IMR-90 (cell line): ENCODE results near the gene CRTAC1. TPM values are rescaled to one million over a fixed set of nuclear protein-coding genes. Genes with fewer than 3 reads are reported as not detected.

ENCODE experiments used
- ATAC-seq: fragments of 200-7000 bp; cut with Tn5 transposase; 2 replicates; pipeline ENCODE4 v1.9.1; 2020; ENCODE audit warnings: low read depth, mild to moderate bottlenecking, moderate library complexity
- BruUV-seq: library from RNA; stranded (reverse); fragments of 400-500 nt; replicated peaks from 2 replicates; lab custom pipeline; 2021; lab: Mats Ljungman, UMichigan
- CTCF ChIA-PET: fragments of 300-600 bp; formaldehyde crosslinking; extraction: SDS; loops from one replicate; lab custom pipeline; 2021; ENCODE audit warnings: antibody characterized with exemption; lab: Yijun Ruan, JAX
- POLR2A ChIA-PET: fragments of 300-600 bp; sonication (Branson Sonifier 250); formaldehyde crosslinking; loops from one replicate; lab custom pipeline; 2022; ENCODE audit warnings: antibody characterized with exemption; ENCODE audit not compliant: unreplicated experiment; lab: Charles Lee
- DNase-seq: peaks from one replicate; pipeline ENCODE4 v3.0.0; 2013
- H2AFZ ChIP-seq: replicated peaks from 2 replicates; pipeline ENCODE3; 2013; ENCODE audit warnings: low read length, mild to moderate bottlenecking; ENCODE audit not compliant: poor library complexity
- H2AK5ac ChIP-seq: 2 replicates; pipeline ENCODE4 v1.6.1; 2013; ENCODE audit warnings: low read depth, low read length, inconsistent platforms
- H2AK9ac ChIP-seq: replicated peaks from 2 replicates; pipeline ENCODE3; 2013; ENCODE audit warnings: mild to moderate bottlenecking, low read depth, low read length, moderate library complexity; ENCODE audit not compliant: poor library complexity
- H2BK120ac ChIP-seq: 2 replicates; pipeline ENCODE4 v1.6.1; 2013; ENCODE audit warnings: low read depth, low read length, inconsistent platforms
- H2BK15ac ChIP-seq: 3 replicates; pipeline ENCODE4 v1.6.1; 2013; ENCODE audit warnings: low read depth, low read length, inconsistent platforms
- H2BK20ac ChIP-seq: 2 replicates; pipeline ENCODE4 v1.6.1; 2013; ENCODE audit warnings: low read depth, mild to moderate bottlenecking, inconsistent platforms, low read length, moderate library complexity
- H2BK5ac ChIP-seq: 2 replicates; pipeline ENCODE4 v1.6.1; 2013; ENCODE audit warnings: mild to moderate bottlenecking, low read depth, low read length, inconsistent platforms; ENCODE audit not compliant: poor library complexity, severe bottlenecking
- H3K14ac ChIP-seq: replicated peaks from 2 replicates; pipeline ENCODE4 v1.6.1; 2013; ENCODE audit warnings: low read depth, low read length, inconsistent platforms
- H3K18ac ChIP-seq: 2 replicates; pipeline ENCODE4 v1.6.1; 2013; ENCODE audit warnings: low read depth, low read length, control low read depth
- H3K23ac ChIP-seq: 2 replicates; pipeline ENCODE4 v1.6.1; 2013; ENCODE audit warnings: low read depth, low read length, inconsistent platforms
- H3K27ac ChIP-seq: 2 replicates; pipeline ENCODE4 v1.5.1; 2013; ENCODE audit warnings: mild to moderate bottlenecking, control low read depth, low read length; ENCODE audit not compliant: insufficient read depth
- H3K27me3 ChIP-seq: 2 replicates; pipeline ENCODE4 v1.6.1; 2013; ENCODE audit warnings: low read length; ENCODE audit not compliant: control insufficient read depth, insufficient read depth
- H3K36me3 ChIP-seq: 2 replicates; pipeline ENCODE4 v1.6.1; 2013; ENCODE audit warnings: low read length, mixed read lengths; ENCODE audit not compliant: control insufficient read depth, insufficient read depth
- H3K4ac ChIP-seq: 2 replicates; pipeline ENCODE4 v1.6.1; 2013; ENCODE audit warnings: low read depth, low read length, inconsistent platforms
- H3K4me1 ChIP-seq: 2 replicates; pipeline ENCODE4 v1.6.1; 2013; ENCODE audit warnings: low read length, mixed read lengths; ENCODE audit not compliant: control insufficient read depth, insufficient read depth
- H3K4me2 ChIP-seq: 2 replicates; pipeline ENCODE4 v1.6.1; 2013; ENCODE audit warnings: low read depth, mild to moderate bottlenecking, control low read depth, low read length, moderate library complexity
- H3K4me3 ChIP-seq: 2 replicates; pipeline ENCODE4 v1.5.1; 2013; ENCODE audit warnings: low read depth, mild to moderate bottlenecking, control low read depth, low read length, moderate library complexity; ENCODE audit not compliant: insufficient read depth
- H3K56ac ChIP-seq: 2 replicates; pipeline ENCODE4 v1.6.1; 2013; ENCODE audit warnings: low read length, inconsistent platforms; ENCODE audit not compliant: insufficient read depth; ENCODE audit errors: extremely low read depth
- H3K79me1 ChIP-seq, 2 experiments: 2 replicates each; pipeline ENCODE4 v1.6.1; 2013; ENCODE audit warnings: low read length in 2 of 2, inconsistent platforms in 1 of 2, low read depth in 1 of 2
- H3K9ac ChIP-seq: 2 replicates; pipeline ENCODE4 v1.6.1; 2013; ENCODE audit warnings: low read depth, low read length, control low read depth
- H3K9me1 ChIP-seq: 2 replicates; pipeline ENCODE4 v1.6.1; 2013; ENCODE audit warnings: low read length, inconsistent platforms; ENCODE audit not compliant: insufficient read depth
- H3K9me3 ChIP-seq: 2 replicates; pipeline ENCODE4 v1.6.1; 2013; ENCODE audit warnings: low read length; ENCODE audit not compliant: control insufficient read depth, insufficient read depth
- H4K20me1 ChIP-seq: 2 replicates; pipeline ENCODE4 v1.6.1; 2013; ENCODE audit warnings: low read length, inconsistent platforms; ENCODE audit not compliant: insufficient read depth
- H4K5ac ChIP-seq: 2 replicates; pipeline ENCODE4 v1.6.1; 2013; ENCODE audit warnings: mild to moderate bottlenecking, low read depth, low read length, control low read depth
- H4K8ac ChIP-seq, 2 experiments: 2 replicates each; pipeline ENCODE4 v1.6.1; 2013; ENCODE audit warnings: low read depth in 2 of 2, low read length in 2 of 2, control low read depth in 1 of 2, inconsistent platforms in 1 of 2
- H4K91ac ChIP-seq: 2 replicates; pipeline ENCODE4 v1.6.1; 2013; ENCODE audit warnings: low read depth, low read length, inconsistent platforms; ENCODE audit not compliant: insufficient read depth
- BHLHE40 ChIP-seq: fragments of 150-350 bp; IDR thresholded peaks from 2 replicates; pipeline ENCODE4 v1.6.1; 2016; ENCODE audit warnings: mild to moderate bottlenecking, low read depth, low read length
- CEBPB ChIP-seq: IDR thresholded peaks from 2 replicates; pipeline ENCODE4 v1.6.1; 2012; ENCODE audit warnings: low read depth, low read length, improper control_type of control experiment
- CHD1 ChIP-seq: IDR thresholded peaks from 2 replicates; pipeline ENCODE4 v1.6.1; 2012; ENCODE audit warnings: low read depth, low read length, improper control_type of control experiment
- ELK1 ChIP-seq: fragments of 150-350 bp; IDR thresholded peaks from 2 replicates; pipeline ENCODE4 v1.6.1; 2016; ENCODE audit warnings: low read depth, mild to moderate bottlenecking, low read length, moderate library complexity, borderline replicate concordance
- FOS ChIP-seq: fragments of 150-350 bp; IDR thresholded peaks from 2 replicates; pipeline ENCODE4 v1.6.1; 2016; ENCODE audit warnings: low read depth, low read length
- MAFK ChIP-seq: IDR thresholded peaks from 2 replicates; pipeline ENCODE4 v1.6.1; 2012; ENCODE audit warnings: low read depth, low read length, improper control_type of control experiment
- MAZ ChIP-seq: IDR thresholded peaks from 2 replicates; pipeline ENCODE4 v1.6.1; 2012; ENCODE audit warnings: low read depth, mild to moderate bottlenecking, low read length, improper control_type of control experiment, moderate library complexity, borderline replicate concordance
- MXI1 ChIP-seq: IDR thresholded peaks from 2 replicates; pipeline ENCODE4 v1.6.1; 2012; ENCODE audit warnings: low read depth, mild to moderate bottlenecking, low read length, moderate library complexity, borderline replicate concordance
- NFE2L2 ChIP-seq: fragments of 150-350 bp; IDR thresholded peaks from 2 replicates; pipeline ENCODE4 v1.6.1; 2016; ENCODE audit warnings: low read depth, mild to moderate bottlenecking, low read length
- POLR2A ChIP-seq: IDR thresholded peaks from 2 replicates; pipeline ENCODE4 v1.6.1; 2012; ENCODE audit warnings: mild to moderate bottlenecking, low read depth, low read length
- RAD21 ChIP-seq: IDR thresholded peaks from 2 replicates; pipeline ENCODE4 v1.6.1; 2012; ENCODE audit warnings: low read length, improper control_type of control experiment
- RCOR1 ChIP-seq: IDR thresholded peaks from 2 replicates; pipeline ENCODE4 v1.6.1; 2012; ENCODE audit warnings: mild to moderate bottlenecking, low read length, improper control_type of control experiment; ENCODE audit not compliant: insufficient replicate concordance
- RFX5 ChIP-seq: IDR thresholded peaks from 2 replicates; pipeline ENCODE4 v1.8.0; 2012; ENCODE audit warnings: low read depth, mild to moderate bottlenecking, low read length, moderate library complexity
- SMC3 ChIP-seq: fragments of 150-350 bp; IDR thresholded peaks from 2 replicates; pipeline ENCODE4 v1.6.1; 2016; ENCODE audit warnings: low read depth, mild to moderate bottlenecking, antibody characterized with exemption, low read length, moderate library complexity
- USF2 ChIP-seq: fragments of 150-350 bp; IDR thresholded peaks from 2 replicates; pipeline ENCODE4 v1.6.1; 2017; ENCODE audit warnings: mild to moderate bottlenecking, antibody characterized with exemption, low read length, low read depth
- WGBS, 2 experiments: methylation state at CpG; one replicate each; pipeline versions ENCODE4 v1.1.5 to v1.1.7; 2013; ENCODE audit warnings: missing lambda C conversion rate in 2 of 2; ENCODE audit not compliant: insufficient read length in 1 of 2; ENCODE audit errors: extremely low coverage in 2 of 2; 5-methylcytosine and 5-hydroxymethylcytosine counted together
- dilution Hi-C: fragments of 300-500 bp; cut with HindIII; formaldehyde crosslinking; loops from one replicate; pipeline ENCODE4 v1.14.3; 2018; ENCODE audit warnings: low sequenced_read_pairs; ENCODE audit not compliant: unreplicated experiment
- in situ Hi-C: fragments of 300-500 bp; cut with MboI; formaldehyde crosslinking; loops from 3 replicates; pipeline ENCODE4 v1.14.3; 2019; ENCODE audit warnings: low sequenced_read_pairs, inconsistent platforms, mixed read lengths
- intact Hi-C: fragments of 100-400 bp; cut with micrococcal nuclease; formaldehyde crosslinking; loops from 2 replicates; pipeline ENCODE4 v1.10.0; 2022
- polyA plus RNA-seq, 3 experiments: library from polyadenylated mRNA; depleted of rRNA; stranded (reverse); fragments of >200 nt; gene quantifications; 2 replicates each; pipeline ENCODE4 v1.2.3, GENCODE V29; 2012; ENCODE audit warnings: low replicate concordance in 1 of 3
- total RNA-seq: library from RNA; depleted of rRNA; stranded (reverse); fragments of >200 nt; gene quantifications from 2 replicates; pipeline ENCODE4 v1.2.3, GENCODE V29; 2012
- TF ChIP-seq, protein P1 (sequence below): conservative IDR thresholded peaks from 2 replicates; pipeline ENCODE4 v1.5.1; 2012; ENCODE audit warnings: mild to moderate bottlenecking, low read depth, low read length, improper control_type of control experiment

The CRTAC1 gene
- total and polyA plus RNA-seq, 2 of the 4 experiments (the other 2 are of a cell fraction) = not detected

DNA sequence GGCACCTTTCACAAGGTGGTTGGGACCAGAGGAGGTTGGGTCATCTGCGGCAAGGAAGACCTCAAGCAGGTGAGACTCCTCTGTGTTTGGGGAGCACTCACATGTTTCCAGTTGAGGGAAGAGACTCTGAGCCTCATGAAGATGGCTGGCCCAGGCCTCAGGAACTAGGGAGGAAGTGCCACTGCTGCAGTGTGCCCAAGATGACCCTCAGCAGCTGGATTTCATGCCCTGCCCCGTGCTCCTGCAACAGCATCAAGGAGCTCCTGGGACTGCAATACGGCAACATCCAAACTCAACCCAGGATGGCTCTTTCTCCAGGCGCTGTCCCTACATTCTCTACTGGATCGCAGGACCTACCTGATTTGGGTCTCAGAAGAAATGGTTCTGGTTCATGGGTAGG is 106.9 kb downstream of the CRTAC1 start:
- Histone ChIP-seq H3K4me1 (no peaks in the 10 kb centered on the region), H3K18ac (no peak overlapping the region), H3K9me1 (no peaks in the 10 kb centered on the region), H3K9me3 (no peaks in the 10 kb centered on the region), H2AK9ac (no peak overlapping the region), H2BK20ac (no peak overlapping the region), H3K4me2 (no peak overlapping the region), H3K4ac (no peak overlapping the region), H3K9ac (no peak overlapping the region), H3K23ac (no peak overlapping the region), H3K27ac (no peak overlapping the region), H3K56ac (no peak overlapping the region), H2BK5ac (no peak overlapping the region), H4K91ac (no peak overlapping the region), H4K5ac (no peak overlapping the region), H4K8ac (no peak overlapping the region), H4K20me1 (no peaks in the 10 kb centered on the region), H3K14ac (no peak overlapping the region), H2BK15ac (no peak overlapping the region), H3K79me1 (no peaks in the 10 kb centered on the region), H2AK5ac (no peak overlapping the region), H2BK120ac (no peak overlapping the region), H3K27me3 (peaks cover 9% of the 10 kb centered on the region), H3K36me3 (no peaks in the 10 kb centered on the region), H2AFZ (no peak overlapping the region), H3K4me3 (no peak overlapping the region)
- no peak for DNase-seq
- in situ Hi-C loops (no loop called here), dilution Hi-C loops (no loop called here), intact Hi-C loops (no loop called here)
- 60% methylated on average over 1 of the region's 5 CpGs; no CpG with 5 or more reads in 1 of the 2 experiments for WGBS, 2 experiments
- no TSS peak for BruUV-seq
- ChIA-PET POLR2A (no interaction called here), CTCF (no interaction called here)
- no peak for ATAC-seq
- TF ChIP-seq FOS = no peak
- no peak for TF ChIP-seq RCOR1
- no peak for TF ChIP-seq BHLHE40
- no peak for TF ChIP-seq RFX5
- TF ChIP-seq, protein P1, sequence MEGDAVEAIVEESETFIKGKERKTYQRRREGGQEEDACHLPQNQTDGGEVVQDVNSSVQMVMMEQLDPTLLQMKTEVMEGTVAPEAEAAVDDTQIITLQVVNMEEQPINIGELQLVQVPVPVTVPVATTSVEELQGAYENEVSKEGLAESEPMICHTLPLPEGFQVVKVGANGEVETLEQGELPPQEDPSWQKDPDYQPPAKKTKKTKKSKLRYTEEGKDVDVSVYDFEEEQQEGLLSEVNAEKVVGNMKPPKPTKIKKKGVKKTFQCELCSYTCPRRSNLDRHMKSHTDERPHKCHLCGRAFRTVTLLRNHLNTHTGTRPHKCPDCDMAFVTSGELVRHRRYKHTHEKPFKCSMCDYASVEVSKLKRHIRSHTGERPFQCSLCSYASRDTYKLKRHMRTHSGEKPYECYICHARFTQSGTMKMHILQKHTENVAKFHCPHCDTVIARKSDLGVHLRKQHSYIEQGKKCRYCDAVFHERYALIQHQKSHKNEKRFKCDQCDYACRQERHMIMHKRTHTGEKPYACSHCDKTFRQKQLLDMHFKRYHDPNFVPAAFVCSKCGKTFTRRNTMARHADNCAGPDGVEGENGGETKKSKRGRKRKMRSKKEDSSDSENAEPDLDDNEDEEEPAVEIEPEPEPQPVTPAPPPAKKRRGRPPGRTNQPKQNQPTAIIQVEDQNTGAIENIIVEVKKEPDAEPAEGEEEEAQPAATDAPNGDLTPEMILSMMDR = no peak
- no peak for TF ChIP-seq MAFK
- TF ChIP-seq MAZ = no peak
- no peak for TF ChIP-seq ELK1
- TF ChIP-seq NFE2L2 = no peak
- TF ChIP-seq CHD1 = no peak
- TF ChIP-seq POLR2A = no peak
- TF ChIP-seq SMC3 = no peak
- no peak for TF ChIP-seq CEBPB
- TF ChIP-seq RAD21 = no peak
- TF ChIP-seq USF2 = no peak
- TF ChIP-seq MXI1 = no peak
